ENCODE measurements around the gene GFOD2.

The GFOD2 gene

DNA sequence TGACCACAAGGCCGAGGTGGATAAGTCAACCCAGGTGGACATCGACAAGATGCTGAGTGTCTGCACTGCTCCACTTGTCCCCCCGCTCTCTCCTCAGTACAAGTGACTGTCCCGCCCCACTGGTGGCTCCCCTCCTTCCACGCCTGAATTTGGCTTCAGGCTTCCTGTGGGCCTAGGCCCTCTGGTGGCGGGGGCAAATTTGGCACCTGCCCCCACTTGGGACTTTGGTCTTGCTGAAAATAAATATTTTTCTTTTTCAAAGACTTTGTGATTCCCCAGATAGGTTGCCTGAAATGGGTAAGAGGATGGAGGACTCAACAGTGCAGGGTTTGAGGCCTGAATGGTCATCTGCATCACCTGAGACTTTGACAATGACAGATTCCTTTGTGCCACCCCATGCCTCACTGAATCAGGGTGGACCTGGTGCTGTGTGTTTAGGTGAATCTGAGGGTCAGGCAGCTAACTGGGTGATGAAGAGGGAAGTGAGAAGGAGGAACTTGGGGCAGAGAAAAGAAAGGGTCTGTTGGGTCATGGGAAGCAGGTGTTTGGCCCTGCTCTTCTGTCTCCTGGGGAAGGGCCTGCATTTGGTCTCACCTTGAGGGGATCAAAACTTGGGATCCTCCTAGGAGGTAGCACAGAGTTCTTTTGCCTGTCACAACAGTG is 50.5 kb downstream of the GFOD2 start:
- no peak for FAIRE-seq

DNA sequence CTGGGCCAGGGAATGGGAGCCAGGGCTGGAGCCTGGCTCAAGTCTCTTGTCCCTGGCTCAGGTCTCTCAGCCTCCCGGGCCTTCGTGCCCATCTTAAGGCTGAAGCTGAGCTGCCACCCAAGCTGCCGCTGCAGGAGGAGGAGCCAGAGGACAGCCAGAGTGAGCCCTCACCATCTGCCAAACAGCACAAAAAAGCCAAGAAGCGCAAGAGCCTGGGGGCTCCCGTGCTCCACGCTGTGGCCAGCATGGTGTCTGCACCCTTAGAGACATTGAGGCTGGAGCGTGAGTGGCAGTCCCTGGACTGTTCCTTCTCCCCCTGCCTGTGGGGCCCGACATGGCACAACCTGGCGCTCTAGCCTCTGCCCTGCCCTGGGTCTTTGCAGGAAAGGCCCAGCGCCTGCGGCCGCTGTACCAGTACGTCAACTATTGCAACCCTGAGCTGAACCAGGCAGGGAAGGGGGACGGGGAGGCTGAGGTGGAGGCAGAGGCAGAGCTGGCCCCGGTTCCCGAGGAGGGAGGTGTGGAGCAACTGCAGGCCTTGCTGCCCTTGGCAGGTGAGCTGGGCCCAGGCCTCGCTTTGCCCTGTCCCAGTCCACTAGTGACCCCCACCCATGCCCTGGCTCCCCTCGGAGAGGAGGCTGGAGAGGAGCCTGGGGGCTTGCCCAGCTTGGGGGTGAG is 51.2 kb downstream of the GFOD2 start:
- FAIRE-seq: no peak

DNA sequence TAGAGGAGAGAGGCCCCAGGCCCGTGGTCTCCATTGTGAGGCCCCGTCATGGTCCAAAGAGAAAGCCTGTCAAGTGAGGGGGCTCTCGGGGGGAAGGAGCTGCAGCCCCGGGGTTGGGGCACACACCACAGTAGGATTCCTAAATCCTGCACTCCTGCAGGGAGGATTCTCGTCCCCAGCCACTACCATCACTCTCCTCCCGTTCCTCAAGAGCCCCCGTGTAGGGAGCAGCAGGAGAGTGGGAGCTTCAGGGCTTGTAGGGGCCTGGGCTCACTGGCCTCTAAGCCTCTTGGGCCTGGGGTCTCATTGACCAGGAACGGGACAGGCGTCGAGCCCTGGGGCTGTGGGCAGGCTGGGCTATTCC is 51.7 kb downstream of the GFOD2 start:
- no peak for FAIRE-seq

DNA sequence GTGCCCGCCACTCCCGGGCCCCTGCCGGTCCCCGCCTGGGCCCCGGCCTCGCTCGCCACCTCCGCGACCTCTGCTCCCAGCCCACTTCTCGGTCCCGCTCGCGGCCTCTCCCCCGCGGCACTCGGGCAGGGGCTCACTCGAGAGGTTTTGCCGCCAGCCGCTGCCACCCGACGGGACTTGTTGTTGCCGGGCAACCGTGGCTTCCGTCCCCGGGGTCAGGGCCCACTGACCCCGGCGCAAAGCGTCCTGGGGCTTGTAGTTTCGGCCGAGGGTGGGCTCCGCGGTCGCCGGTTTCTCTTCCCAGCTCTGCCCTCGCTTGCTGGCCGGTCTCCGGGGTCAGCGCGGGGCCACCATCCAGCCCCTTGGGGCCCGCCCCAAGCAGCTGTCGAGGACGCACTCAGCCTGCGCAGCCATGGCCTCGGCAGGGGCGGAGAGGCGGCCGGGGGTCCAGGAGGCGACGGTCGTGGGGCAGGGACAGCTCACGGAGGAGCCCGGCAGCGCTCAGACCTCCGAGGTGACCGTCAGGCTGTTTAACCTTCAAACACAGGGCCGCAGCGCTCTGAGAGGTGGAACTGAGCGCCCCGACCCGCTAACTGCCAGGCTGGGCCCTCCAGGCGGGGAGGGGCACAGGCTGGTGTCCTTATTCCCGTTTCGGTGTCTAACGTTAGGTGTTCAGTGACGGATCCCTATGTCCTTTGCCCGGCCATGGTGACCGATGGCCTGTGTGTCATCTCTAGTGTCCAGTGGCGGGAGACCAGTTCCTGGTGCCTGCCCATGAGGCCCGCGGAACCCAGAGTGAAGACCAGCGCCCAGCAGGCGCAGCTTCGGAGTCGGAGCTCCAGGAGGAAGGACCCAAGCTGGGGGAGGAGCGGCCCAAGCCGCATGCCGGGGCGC is 52.3 kb downstream of the GFOD2 start, which contains the start of the genes C16orf86 and ENKD1:
Gene C16orf86, plus strand, starts transcription at position 256 of the 894 bp plus-strand sequence. Its CDS starts 157 bp downstream, at position 413.
Gene ENKD1, minus strand, starts transcription at position 192 of the 894 bp plus-strand sequence. CDS start 308 bp downstream, outside the sequence.
- FAIRE-seq: no peak

DNA sequence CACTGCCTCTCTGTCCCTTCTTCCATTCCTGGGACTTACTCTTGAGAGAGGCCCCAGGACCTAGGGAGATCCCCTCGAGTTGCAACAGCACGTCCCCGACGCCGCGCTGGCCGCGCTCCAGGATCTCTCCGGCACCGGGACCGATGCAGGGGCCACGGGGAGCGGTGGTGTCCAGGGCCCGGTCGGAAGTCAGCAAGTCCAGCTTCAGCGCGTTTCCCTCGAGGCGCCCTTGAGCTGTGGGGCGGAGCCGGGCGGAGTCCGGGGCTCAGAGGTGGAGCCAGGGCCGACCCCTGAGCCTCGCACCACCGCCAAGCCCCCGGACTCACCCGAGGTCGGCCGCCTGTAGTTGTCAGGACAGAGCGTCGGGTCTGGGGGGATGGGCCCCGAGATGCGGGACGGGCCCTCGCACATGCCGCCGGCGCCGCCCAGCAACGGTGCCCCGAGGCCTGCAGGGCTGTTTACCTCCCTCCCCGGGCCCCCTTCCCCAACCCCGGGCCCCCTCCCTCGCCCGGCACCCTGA is 53.0 kb downstream of the GFOD2 start:
- FAIRE-seq: no peak

DNA sequence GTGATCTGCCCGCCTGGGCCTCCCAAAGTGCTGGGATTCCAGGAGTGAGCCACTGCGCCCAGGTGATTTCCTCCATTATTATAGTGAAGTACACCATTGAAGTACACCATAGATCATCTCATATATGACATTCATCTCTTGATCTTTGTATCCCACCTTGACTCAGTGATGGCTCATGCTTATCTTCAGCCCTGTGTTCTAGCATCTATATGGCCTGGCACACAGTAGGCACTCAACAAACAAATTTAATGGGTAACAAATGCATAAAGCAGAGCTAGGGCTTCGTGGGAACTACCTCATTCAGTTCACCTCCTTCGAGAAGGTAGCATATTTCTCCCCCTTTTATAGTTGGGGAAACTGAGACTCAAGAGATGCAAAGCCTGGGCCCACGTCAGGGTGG is 53.5 kb downstream of the GFOD2 start:
- FAIRE-seq: no peak

DNA sequence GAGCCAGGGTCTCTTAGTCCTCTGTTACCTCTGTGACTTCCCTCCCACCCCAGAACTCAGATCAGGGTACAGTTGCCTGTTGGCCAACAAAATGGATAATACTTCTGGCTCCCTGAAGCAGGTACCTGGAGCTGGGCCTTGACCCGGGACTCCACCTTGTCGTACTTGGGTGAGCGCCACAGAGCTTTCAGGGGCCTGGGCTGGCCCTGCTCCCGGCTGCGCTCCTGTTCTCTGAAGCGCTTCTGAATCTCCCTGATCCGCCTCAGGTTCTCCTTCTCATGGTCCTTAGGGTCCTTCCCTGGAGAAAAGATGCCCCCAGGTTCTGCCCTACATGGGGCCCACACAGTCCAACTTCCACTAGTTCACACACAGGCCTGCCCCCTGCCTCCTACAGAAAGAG is 54.2 kb downstream of the GFOD2 start:
- FAIRE-seq: no peak

DNA sequence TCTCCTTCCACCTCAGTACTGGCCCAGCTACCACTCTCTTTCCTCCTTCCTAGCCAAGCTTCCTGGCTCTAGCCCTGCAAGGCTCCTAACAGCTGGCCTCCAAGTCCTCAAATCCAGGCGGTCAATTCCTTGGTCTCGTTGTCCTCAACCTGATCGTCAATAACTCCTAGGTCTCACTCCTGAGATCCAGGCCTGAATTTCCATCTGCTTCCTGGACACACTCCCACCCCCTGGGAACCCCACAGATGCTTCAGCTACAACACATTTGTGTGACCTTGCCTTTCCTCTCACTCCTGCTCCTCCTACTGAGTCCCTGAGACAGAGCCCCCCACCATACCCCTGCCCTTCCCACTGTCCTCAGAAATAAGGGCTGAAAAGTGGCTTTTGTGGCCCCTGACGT is 54.9 kb downstream of the GFOD2 start:
- no peak for FAIRE-seq

DNA sequence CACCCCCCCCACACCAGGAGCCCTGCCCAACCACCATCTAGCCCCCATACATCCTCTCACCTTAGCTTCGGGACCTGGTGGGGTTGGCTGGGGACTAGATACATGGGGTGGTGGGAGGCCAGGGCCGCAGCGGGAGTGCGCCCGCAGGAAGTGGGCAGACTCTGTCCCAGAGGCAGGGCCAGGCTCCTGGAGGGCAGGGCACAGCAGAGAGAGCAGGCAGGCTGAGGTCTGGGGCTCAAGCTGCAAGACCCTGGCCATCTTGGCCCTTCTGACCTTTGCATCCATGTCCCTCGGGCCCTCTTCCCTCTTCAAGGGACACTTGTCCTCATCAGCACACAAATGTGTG is 55.3 kb downstream of the GFOD2 start:
- no peak for FAIRE-seq

DNA sequence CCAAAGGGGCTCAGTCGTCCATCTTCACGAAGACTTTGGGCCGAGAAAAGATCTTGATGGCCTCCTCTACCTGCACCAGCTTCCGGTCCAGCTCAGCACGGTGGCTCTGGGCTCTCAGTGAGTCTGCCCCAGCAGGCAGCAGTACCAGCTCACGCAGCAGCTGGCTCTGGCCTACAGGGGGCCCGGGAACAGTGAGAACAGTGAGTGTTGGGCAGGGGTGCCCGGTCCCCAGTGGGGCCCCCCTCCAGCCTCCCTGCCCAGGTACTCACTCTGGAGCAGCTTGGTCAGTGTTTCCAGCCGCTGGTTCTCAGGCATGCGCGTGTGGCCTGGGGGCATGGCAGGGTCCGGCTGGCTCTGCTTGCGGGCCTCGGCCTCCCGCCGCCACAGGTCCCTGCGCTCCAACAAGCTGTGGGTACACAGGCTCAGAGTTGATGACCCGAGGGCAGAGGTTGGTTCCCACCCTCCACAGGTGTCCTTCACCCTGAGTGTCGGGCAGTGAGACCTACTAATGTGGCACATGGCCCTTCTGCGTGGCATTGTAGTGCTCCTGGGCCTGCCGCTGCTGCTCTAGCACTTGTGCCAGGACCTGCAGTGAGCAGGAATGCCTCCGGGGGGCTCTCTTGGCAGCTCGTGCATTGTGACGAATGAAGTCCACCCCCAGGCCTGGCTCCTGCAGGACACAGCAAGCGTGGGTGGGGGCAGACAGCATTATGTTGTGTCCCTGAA is 55.8 kb downstream of the GFOD2 start:
- no peak for FAIRE-seq

DNA sequence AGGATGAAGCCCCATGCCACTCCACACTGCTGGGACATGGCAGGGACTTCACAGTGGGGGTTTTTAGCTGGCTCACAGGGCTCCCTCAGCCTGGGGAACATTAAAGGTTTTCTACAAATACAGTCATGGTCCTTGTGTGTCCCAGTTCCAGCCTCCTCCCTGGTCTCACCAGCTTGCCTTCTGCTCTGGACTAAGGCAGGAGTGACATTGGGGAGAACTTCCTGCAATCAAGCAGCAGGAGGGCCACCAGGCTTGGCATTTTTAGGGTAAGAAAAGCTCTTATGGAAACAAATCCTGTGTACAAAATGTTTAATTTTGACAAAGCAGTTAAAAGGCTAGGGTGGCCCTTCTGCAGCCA is 56.5 kb downstream of the GFOD2 start:
- FAIRE-seq: no peak

DNA sequence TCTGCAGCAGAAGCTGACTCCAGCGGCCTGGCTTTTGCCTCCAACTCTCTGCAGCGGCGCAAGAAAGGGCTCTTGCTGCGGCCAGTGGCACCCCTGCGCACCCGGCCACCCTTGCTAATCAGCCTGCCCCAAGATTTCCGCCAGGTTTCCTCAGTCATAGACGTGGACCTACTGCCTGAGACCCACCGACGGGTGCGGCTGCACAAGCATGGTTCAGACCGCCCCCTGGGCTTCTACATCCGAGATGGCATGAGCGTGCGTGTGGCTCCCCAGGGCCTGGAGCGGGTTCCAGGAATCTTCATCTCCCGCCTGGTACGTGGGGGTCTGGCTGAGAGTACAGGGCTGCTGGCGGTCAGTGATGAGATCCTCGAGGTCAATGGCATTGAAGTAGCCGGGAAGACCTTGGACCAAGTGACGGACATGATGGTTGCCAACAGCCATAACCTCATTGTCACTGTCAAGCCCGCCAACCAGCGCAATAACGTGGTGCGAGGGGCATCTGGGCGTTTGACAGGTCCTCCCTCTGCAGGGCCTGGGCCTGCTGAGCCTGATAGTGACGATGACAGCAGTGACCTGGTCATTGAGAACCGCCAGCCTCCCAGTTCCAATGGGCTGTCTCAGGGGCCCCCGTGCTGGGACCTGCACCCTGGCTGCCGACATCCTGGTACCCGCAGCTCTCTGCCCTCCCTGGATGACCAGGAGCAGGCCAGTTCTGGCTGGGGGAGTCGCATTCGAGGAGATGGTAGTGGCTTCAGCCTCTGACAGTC is 57.0 kb downstream of the GFOD2 start:
- FAIRE-seq: no peak

DNA sequence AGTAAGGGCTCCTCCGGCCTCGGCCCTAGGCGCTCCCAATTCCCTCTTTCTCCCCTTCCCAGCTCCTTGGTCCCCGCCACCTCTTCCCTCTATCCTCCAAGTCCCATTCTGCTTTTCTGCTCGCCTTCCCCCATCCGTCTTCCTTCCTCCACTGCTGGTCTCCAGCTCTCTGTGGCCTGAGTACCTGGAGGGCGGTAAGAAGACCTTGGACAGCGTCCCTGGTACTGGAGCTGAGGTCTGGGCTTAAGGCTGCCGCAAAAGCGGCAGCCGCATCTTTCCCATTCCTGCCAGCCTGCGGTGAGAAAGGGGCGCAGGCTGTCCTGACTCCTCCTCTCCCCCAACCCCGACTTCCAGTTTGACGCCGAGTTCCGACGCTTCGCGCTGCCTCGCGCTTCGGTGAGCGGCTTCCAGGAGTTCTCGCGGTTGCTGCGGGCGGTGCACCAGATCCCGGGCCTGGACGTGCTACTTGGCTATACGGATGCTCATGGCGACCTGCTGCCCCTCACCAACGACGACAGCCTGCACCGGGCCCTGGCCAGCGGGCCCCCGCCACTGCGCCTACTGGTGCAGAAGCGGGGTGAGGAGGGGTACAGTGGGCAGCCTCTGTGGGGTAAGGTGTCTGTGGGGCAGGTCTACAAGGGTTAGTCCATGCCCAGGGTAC is 57.9 kb downstream of the GFOD2 start:
- FAIRE-seq: no peak

DNA sequence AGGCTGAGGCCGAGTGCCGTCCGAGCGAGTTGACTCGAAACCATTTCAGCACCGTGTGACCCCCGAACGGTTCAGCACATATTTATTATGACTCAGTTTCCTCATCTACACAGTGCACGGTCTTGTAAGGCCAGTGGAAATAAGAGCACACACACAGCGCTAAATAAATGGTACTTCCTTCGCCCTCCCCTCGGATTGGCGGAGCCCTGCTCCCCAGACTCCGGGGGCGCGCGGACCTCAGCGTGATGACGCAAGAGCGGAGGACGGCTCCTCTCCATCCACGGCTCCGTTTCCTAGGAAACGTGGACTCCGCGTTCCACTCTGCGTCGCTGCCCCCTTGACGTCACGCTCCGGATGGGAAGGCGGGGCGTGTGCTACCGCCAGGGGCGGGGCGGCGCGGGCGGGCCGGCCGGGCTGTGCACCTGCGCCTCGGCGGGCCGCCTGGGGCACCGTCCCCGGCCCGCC is 58.5 kb downstream of the GFOD2 start, which contains the start of gene PARD6A:
Gene PARD6A, plus strand, starts transcription at position 397 of the 465 bp plus-strand sequence. CDS start 79 bp downstream, outside the sequence.
- peak; percentile 86 for FAIRE-seq

DNA sequence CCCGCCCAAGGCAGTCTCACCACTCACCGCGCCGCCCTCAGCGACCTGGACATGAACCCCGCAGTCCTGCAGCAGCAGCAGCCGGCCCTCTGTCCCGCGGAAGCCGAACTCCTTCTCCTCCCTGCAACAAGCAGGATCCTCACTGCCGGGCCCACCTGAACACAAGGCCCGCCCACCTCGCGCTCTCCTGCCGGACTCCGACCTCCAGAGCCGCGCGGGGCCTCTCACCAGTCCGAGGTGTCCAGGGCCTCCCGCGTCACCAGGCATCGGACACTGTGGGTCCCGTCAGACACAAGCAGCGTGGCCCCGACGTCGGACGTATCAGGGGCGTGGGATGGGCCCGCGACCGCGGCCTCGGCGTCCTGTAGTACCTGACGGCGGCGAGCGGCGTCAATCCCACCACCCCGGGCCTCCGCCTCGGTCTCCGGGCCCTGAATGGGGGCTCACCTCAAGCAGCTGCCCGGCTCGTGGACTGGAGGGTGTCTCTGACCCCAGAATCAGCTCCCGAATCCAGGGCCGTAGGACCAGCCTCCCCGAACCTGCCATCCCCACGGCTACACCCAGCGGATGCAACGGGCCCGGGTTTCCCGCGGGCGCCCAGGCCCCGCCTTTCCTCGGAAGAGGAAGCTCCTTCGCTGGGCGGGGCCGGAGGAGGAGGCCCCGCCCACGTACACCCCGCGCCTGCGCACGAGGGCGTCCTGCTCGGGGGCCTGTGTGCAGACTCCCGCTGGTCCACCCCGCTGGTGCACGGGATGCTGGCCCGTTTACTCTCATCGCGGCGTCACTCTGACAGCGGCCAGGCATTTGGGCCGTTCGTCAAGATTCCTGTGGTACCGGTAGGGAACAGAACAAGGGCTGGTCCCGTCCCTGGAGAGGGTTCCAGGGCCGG is 59.2 kb downstream of the GFOD2 start, which contains the start of gene ACD:
Gene ACD, minus strand, starts transcription at position 586 of the 889 bp plus-strand sequence. Its CDS starts 40 bp downstream, at position 546.
- no peak for FAIRE-seq

DNA sequence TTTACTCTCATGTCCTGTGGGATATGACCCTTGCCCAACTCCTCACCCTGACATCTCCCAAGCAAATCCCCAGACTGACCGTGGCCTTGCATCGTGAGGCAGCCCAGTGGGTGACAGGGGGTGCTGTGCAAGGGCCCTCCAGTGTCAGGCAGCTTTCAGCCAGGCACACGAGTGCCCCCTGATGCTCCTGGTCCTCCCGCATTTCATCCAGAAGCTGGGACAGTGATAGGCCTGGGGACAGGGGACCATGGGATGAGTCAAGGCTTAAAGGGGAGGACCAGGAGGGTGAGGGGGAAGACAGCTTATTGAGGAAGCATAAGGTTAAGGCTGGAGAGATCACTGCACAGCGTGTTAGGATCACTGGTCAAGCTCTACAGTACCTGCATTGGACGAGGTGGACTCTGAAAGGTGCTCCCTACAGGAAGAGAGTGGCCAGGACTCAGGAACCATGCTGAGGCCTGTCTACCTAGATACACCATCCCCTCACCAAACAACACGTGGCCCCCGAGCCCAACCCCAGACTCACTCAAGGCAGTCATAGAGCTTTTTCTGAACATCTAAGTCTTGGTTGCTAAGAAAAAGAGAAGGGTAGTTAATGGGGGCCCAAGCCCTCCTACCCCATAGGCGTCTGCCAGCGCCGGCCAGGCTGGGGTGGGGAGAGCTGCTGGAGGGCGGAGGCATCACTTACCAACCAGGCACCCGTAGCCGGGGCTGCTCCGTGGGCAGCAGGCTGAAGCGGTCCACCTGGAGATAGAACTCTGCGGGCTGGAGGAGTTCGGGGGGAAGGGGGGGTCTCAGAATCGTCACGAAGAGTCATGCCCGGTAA is 60.1 kb downstream of the GFOD2 start:
- FAIRE-seq: no peak

DNA sequence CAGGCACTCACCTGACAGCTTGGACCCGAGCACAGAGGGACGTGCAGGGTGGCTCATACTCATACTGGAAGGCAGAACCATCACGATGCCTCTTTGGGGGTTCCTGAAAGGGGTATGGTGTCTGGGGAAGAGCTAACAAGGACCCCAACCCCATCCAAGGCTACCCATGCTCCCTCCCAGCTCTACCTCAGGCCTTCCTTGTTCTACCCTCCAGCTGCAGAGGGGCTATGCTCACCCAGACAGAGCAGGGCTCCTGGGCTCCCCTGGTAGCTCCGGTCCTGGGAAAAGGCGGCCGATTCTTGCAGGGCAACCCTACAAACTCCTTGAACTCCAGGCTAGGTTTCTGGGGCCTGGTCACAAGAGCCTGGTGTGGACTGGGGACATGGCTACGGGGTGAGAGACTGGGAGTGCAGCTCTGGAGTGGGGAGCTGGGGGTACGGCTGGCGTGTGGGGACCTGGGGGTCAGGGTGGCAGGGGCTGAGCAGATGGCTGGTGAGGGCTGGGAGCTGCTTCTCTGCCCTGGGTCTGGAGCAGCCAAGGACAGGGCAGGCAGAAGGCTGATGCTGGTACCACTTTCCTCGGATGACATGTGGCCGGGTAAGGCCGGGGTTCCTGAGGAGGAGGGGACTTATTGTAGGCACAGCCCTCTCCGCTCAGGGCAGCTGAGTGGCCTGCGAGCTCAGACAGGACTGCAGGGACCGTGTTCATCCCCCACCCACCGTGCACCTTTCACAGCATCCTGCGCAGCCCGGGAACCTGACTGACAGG is 61.2 kb downstream of the GFOD2 start:
- FAIRE-seq: no peak

DNA sequence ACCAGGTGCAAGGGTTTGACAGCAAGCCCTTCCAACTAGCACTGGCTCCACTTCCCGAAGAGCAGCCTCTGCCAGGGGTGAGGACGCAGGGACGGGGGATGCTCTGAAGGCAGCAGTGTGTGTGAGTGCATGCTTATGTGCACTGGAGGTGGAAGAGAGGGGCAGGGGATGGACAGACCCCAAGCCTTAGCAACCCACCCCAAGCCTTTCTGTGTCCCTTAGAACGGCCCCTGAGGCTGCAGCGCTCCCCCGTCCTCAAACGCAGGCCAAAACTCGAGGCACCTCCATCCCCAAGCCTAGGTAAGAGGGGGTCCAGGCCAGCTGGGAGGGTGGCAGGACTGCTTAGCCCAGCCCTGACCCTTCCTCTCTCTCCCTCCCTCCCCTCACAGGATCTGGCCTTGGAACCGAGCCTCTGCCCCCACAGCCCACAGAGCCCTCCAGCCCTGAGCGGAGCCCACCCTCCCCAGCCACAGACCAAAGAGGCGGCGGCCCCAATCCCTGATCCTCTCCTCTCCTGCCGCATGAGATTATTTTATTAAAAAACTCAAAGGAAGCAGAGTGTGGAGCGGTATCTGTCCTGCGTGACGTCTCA is 62.0 kb downstream of the GFOD2 start:
- FAIRE-seq: no peak

Data from islet of Langerhans (tissue), 1 donor.